GM12878 (cell line): ENCODE results near the gene CPEB3. TPM values are rescaled to one million over a fixed set of nuclear protein-coding genes. Genes with fewer than 3 reads are reported as not detected.

Source experiments
- BHLHE40 ChIP-seq, 2 experiments: fragments of 450-650 bp in 1 of 2; IDR thresholded peaks; 2 replicates each; pipeline ENCODE4 v1.6.1; 2011 to 2017; ENCODE audit warnings: low read depth in 2 of 2, borderline replicate concordance in 1 of 2, improper control_type of control experiment in 1 of 2, low read length in 1 of 2, mild to moderate bottlenecking in 1 of 2
- CBX5 ChIP-seq: sonication (generic); IDR thresholded peaks from 2 replicates; pipeline ENCODE4 v1.6.1; 2016; ENCODE audit warnings: low read depth, moderate library complexity, mild to moderate bottlenecking, inconsistent platforms
- CHD2 ChIP-seq: IDR thresholded peaks from 2 replicates; pipeline ENCODE4 v1.6.1; 2011; ENCODE audit warnings: low read depth, low read length, improper control_type of control experiment, borderline replicate concordance
- E2F8 ChIP-seq: fragments of 450-650 bp; IDR thresholded peaks from 2 replicates; pipeline ENCODE4 v1.6.1; 2018; ENCODE audit warnings: mild to moderate bottlenecking, low read depth, moderate library complexity; ENCODE audit not compliant: partially characterized antibody
- ELK1 ChIP-seq: IDR thresholded peaks from 2 replicates; pipeline ENCODE4 v1.6.1; 2012; ENCODE audit warnings: low read depth, low read length, improper control_type of control experiment
- FOXM1 ChIP-seq: IDR thresholded peaks from 2 replicates; pipeline ENCODE4 v1.6.1; 2012; ENCODE audit warnings: low read depth, mild to moderate bottlenecking, inconsistent platforms, low read length, moderate library complexity
- GATAD2B ChIP-seq: fragments of 450-650 bp; conservative IDR thresholded peaks from 2 replicates; pipeline ENCODE4 v1.6.1; 2017; ENCODE audit warnings: low read depth, mild to moderate bottlenecking, moderate library complexity
- HCFC1 ChIP-seq: fragments of 150-350 bp; IDR thresholded peaks from 2 replicates; pipeline ENCODE4 v1.6.1; 2014; ENCODE audit warnings: low read length
- IKZF1 ChIP-seq: fragments of 450-650 bp; conservative IDR thresholded peaks from 2 replicates; pipeline ENCODE4 v1.6.1; 2017; ENCODE audit warnings: antibody characterized with exemption, mild to moderate bottlenecking
- JUND ChIP-seq: IDR thresholded peaks from 2 replicates; pipeline ENCODE4 v1.6.1; 2012; ENCODE audit warnings: low read depth, mild to moderate bottlenecking, low read length, improper control_type of control experiment, moderate library complexity
- KDM1A ChIP-seq: fragments of 200-600 bp; sonication (generic); IDR thresholded peaks from 2 replicates; pipeline ENCODE4 v1.6.1; 2016; ENCODE audit warnings: borderline replicate concordance
- MAX ChIP-seq: IDR thresholded peaks from 2 replicates; pipeline ENCODE4 v1.6.1; 2012; ENCODE audit warnings: low read depth, low read length, improper control_type of control experiment
- MEF2B ChIP-seq: fragments of 450-650 bp; IDR thresholded peaks from 2 replicates; pipeline ENCODE4 v1.6.1; 2018; ENCODE audit warnings: mild to moderate bottlenecking, moderate library complexity; ENCODE audit not compliant: partially characterized antibody, poor library complexity, severe bottlenecking
- MLLT1 ChIP-seq: fragments of 450-650 bp; IDR thresholded peaks from 2 replicates; pipeline ENCODE4 v1.6.1; 2016; ENCODE audit warnings: mild to moderate bottlenecking
- NFYB ChIP-seq: IDR thresholded peaks from 2 replicates; pipeline ENCODE4 v1.6.1; 2011; ENCODE audit warnings: low read depth, mild to moderate bottlenecking, low read length, improper control_type of control experiment, moderate library complexity; ENCODE audit not compliant: insufficient read depth
- PAX8 ChIP-seq: fragments of 450-650 bp; IDR thresholded peaks from 2 replicates; pipeline ENCODE4 v1.6.1; 2017; ENCODE audit warnings: mild to moderate bottlenecking, moderate library complexity
- RFX5 ChIP-seq: IDR thresholded peaks from 2 replicates; pipeline ENCODE4 v1.6.1; 2011; ENCODE audit warnings: low read depth, low read length, improper control_type of control experiment
- SMAD5 ChIP-seq: IDR thresholded peaks from 2 replicates; pipeline ENCODE4 v1.6.1; 2016; ENCODE audit warnings: antibody characterized with exemption, low read depth
- SPI1 ChIP-seq: IDR thresholded peaks from 2 replicates; pipeline ENCODE4 v1.6.1; 2011; ENCODE audit warnings: low read depth, mild to moderate bottlenecking, low read length, moderate library complexity, borderline replicate concordance; ENCODE audit not compliant: insufficient read depth
- YY1 ChIP-seq: IDR thresholded peaks from 2 replicates; pipeline ENCODE4 v1.6.1; 2011; ENCODE audit warnings: low read depth, mild to moderate bottlenecking, low read length
- ZBED1 ChIP-seq: IDR thresholded peaks from 2 replicates; pipeline ENCODE4 v1.6.1; 2016; ENCODE audit warnings: borderline replicate concordance
- ZNF217 ChIP-seq: fragments of 450-650 bp; IDR thresholded peaks from 2 replicates; pipeline ENCODE4 v1.6.1; 2017; ENCODE audit warnings: antibody characterized with exemption, mild to moderate bottlenecking
- ZNF24 ChIP-seq: fragments of 450-650 bp; IDR thresholded peaks from 2 replicates; pipeline ENCODE4 v1.6.1; 2017; ENCODE audit warnings: antibody characterized with exemption, mild to moderate bottlenecking
- ZNF622 ChIP-seq: fragments of 450-650 bp; IDR thresholded peaks from 2 replicates; pipeline ENCODE4 v1.6.1; 2017; ENCODE audit warnings: mild to moderate bottlenecking, inconsistent platforms
- polyA plus RNA-seq, 11 experiments: library from polyadenylated mRNA; depleted of rRNA in 4 of 11; unstranded in 6 of 11; stranded (reverse) in 5 of 11; fragments of >200 nt; fragmentation: Nextera tagmentation in 4 of 11; fragmentation: Illumina TruSeq in 1 of 11; extraction: Ambion mirVana in 4 of 11; extraction: Trizol in 1 of 11; gene quantifications; 1 replicate in 1 of 11; 2 replicates in 10 of 11; pipeline versions ENCODE4 v1.2.1 to v1.2.3, GENCODE V29; 2011 to 2016; ENCODE audit warnings: inconsistent platforms in 2 of 11, missing spikeins in 2 of 11, low read depth in 1 of 11
- total RNA-seq, 4 experiments: library from RNA; depleted of rRNA in 3 of 4; stranded (reverse); fragments of >200 nt in 3 of 4; fragmentation: Illumina TruSeq in 1 of 4; extraction: Trizol in 1 of 4; gene quantifications; 2 replicates each; pipeline versions ENCODE4 v1.2.1 to v1.2.3, GENCODE V29; 2013 to 2021

Gene CPEB3
- total and polyA plus RNA-seq, 10 of the 15 experiments (the other 5 are each of a cell fraction or from before 2014, with no cell fraction given) = 0.50 to 2.3 (median 1.2) TPM

- TF ChIP-seq BHLHE40 (IDR thresholded peaks at IDR 0.05; ENCODE audit: borderline replicate concordance in 1 of 2, low read depth in 2 of 2, low read length in 1 of 2) = peak; percentile 20 to 29; a peak in 2 of 4 replicates
- no peak for TF ChIP-seq NFYB
- no peak for TF ChIP-seq ZNF622
- TF ChIP-seq GATAD2B = no peak
- TF ChIP-seq MAX = no peak
- TF ChIP-seq FOXM1 = 0 out of 2 replicates have a peak, but pooled peaks have one; percentile 37
- peak; percentile 56 for TF ChIP-seq MEF2B
- TF ChIP-seq CBX5 = no peak
- TF ChIP-seq PAX8 = no peak
- no peak for TF ChIP-seq MLLT1
- 0 out of 2 replicates have a peak, but pooled peaks have one; percentile 29 for TF ChIP-seq ZNF217
- TF ChIP-seq RFX5 = no peak
- no peak for TF ChIP-seq YY1
- peak; percentile 22; the same call in 1 of the 2 replicates for TF ChIP-seq IKZF1
- no peak for TF ChIP-seq SPI1
- no peak for TF ChIP-seq CHD2
- TF ChIP-seq ELK1 = no peak
- no peak for TF ChIP-seq KDM1A
- peak; percentile 86 for TF ChIP-seq ZNF24
- no peak for TF ChIP-seq E2F8
- no peak for TF ChIP-seq ZBED1
- TF ChIP-seq HCFC1 = no peak
- no peak for TF ChIP-seq SMAD5
- no peak for TF ChIP-seq JUND
Measured at GRCh38 chr10:92091965-92092364, 198.9 kb downstream of the CPEB3 start (continued).
